ENCODE measurements around the gene EAF1.
"Not testable (repeated sequence)": the region's sequence is repeated elsewhere in the genome, so short reads cannot be mapped to it uniquely, and the experiment has no call there.

The EAF1 gene

GRCh38 chr3:15427182-15427880, at the start of gene EAF1, which contains the start of gene METTL6:
TSS of gene EAF1 (plus strand) at chr3:15427598. CDS start at chr3:15427780, 182 bp downstream.
TSS of gene METTL6 (minus strand) at chr3:15427544. CDS start at chr3:15426511, 1,033 bp downstream.
- peak; percentile 91 for DNase-seq

- DNase-seq = peak; percentile 94
Observed at GRCh38 chr3:15377961-15378791, 49.2 kb upstream of the EAF1 start.

- no peak for DNase-seq
Observed at GRCh38 chr3:15380980-15381890, 46.2 kb upstream of the EAF1 start.

GRCh38 chr3:15382405-15382923, 44.9 kb upstream of the EAF1 start:
- no peak for DNase-seq

- DNase-seq = no peak
Observed at GRCh38 chr3:15384510-15385237, 42.7 kb upstream of the EAF1 start.

GRCh38 chr3:15385238-15385695, 42.1 kb upstream of the EAF1 start:
- not testable (repeated sequence) for DNase-seq

- no peak for DNase-seq
Observed at GRCh38 chr3:15385901-15386653, 41.3 kb upstream of the EAF1 start.

GRCh38 chr3:15386654-15386955, 40.8 kb upstream of the EAF1 start:
- DNase-seq = not testable (repeated sequence)

GRCh38 chr3:15387171-15387581, 40.2 kb upstream of the EAF1 start:
- DNase-seq = no peak

- no peak for DNase-seq
Observed at GRCh38 chr3:15387735-15388134, 39.7 kb upstream of the EAF1 start.

- not testable (repeated sequence) for DNase-seq
Observed at GRCh38 chr3:15388335-15388734, 39.1 kb upstream of the EAF1 start.

- DNase-seq = no peak
Observed at GRCh38 chr3:15390460-15390859, 36.9 kb upstream of the EAF1 start.

- no peak for DNase-seq
Observed at GRCh38 chr3:15391007-15391406, 36.4 kb upstream of the EAF1 start.

- DNase-seq = not testable (repeated sequence)
Observed at GRCh38 chr3:15393252-15393651, 34.1 kb upstream of the EAF1 start.

GRCh38 chr3:15398731-15399133, 28.7 kb upstream of the EAF1 start:
- not testable (repeated sequence) for DNase-seq

- DNase-seq = no peak
Observed at GRCh38 chr3:15399970-15400369, 27.4 kb upstream of the EAF1 start.

- no peak for DNase-seq
Observed at GRCh38 chr3:15401936-15402335, 25.5 kb upstream of the EAF1 start.

- DNase-seq = peak; percentile 59
Observed at GRCh38 chr3:15403495-15403894, 23.9 kb upstream of the EAF1 start.

GRCh38 chr3:15403965-15404364, 23.4 kb upstream of the EAF1 start:
- no peak for DNase-seq

- no peak for DNase-seq
Observed at GRCh38 chr3:15404767-15405166, 22.6 kb upstream of the EAF1 start.

GRCh38 chr3:15405448-15406050, 21.8 kb upstream of the EAF1 start:
- no peak for DNase-seq

Data from right forelimb (tissue), 1 donor.